CD4-positive, alpha-beta T cell treated with Interleukin-17A for 4 hours (primary cell): ENCODE results near the gene MOSMO.
"Not testable (repeated sequence)": the region's sequence is repeated elsewhere in the genome, so short reads cannot be mapped to it uniquely, and the experiment has no call there.

Source experiments
- DNase-seq: peaks from one replicate; pipeline ENCODE4 v3.0.0-alpha.2; 2020; ENCODE audit warnings: mixed read lengths

The MOSMO gene

GRCh38 chr16:22098405-22099255 lies 90.7 kb downstream of the MOSMO start:
- peak; percentile 11 for DNase-seq

GRCh38 chr16:22099256-22099975 lies 91.5 kb downstream of the MOSMO start:
- no peak for DNase-seq

- no peak for DNase-seq
Measured at GRCh38 chr16:22103441-22103840, 95.5 kb downstream of the MOSMO start.

- no peak for DNase-seq
Measured at GRCh38 chr16:22109258-22109898, 101.5 kb downstream of the MOSMO start.

- not testable (repeated sequence) for DNase-seq
Measured at GRCh38 chr16:22111629-22112028, 103.7 kb downstream of the MOSMO start.

- DNase-seq, result no peak
Measured at GRCh38 chr16:22116095-22116700, 108.3 kb downstream of the MOSMO start.

GRCh38 chr16:22117609-22118008 lies 109.7 kb downstream of the MOSMO start:
- no peak for DNase-seq

GRCh38 chr16:22120440-22120839 lies 112.5 kb downstream of the MOSMO start:
- no peak for DNase-seq

GRCh38 chr16:22122239-22122638 lies 114.3 kb downstream of the MOSMO start:
- DNase-seq, result no peak

- DNase-seq, result no peak
Measured at GRCh38 chr16:22123146-22123545, 115.2 kb downstream of the MOSMO start.

- no peak for DNase-seq
Measured at GRCh38 chr16:22123759-22124490, 116.0 kb downstream of the MOSMO start.

GRCh38 chr16:22124583-22125284 lies 116.8 kb downstream of the MOSMO start:
- no peak for DNase-seq

- no peak for DNase-seq
Measured at GRCh38 chr16:22126037-22126558, 118.2 kb downstream of the MOSMO start.

- not testable (repeated sequence) for DNase-seq
Measured at GRCh38 chr16:22128537-22128936, 120.6 kb downstream of the MOSMO start.

- DNase-seq, result no peak
Measured at GRCh38 chr16:22130528-22130927, 122.6 kb downstream of the MOSMO start.

- DNase-seq, result no peak
Measured at GRCh38 chr16:22132801-22133200, 124.9 kb downstream of the MOSMO start.
